HL-60/S4 (cell line): ENCODE results near the gene PRKG1.
"Not testable (repeated sequence)": the region's sequence is repeated elsewhere in the genome, so short reads cannot be mapped to it uniquely, and the experiment has no call there.

Source experiments
- in situ Hi-C: fragments of 300-500 bp; cut with MboI; formaldehyde crosslinking; loops from 2 replicates; pipeline ENCODE4 v1.14.3; 2022; ENCODE audit warnings: low sequenced_read_pairs

Gene PRKG1

DNA sequence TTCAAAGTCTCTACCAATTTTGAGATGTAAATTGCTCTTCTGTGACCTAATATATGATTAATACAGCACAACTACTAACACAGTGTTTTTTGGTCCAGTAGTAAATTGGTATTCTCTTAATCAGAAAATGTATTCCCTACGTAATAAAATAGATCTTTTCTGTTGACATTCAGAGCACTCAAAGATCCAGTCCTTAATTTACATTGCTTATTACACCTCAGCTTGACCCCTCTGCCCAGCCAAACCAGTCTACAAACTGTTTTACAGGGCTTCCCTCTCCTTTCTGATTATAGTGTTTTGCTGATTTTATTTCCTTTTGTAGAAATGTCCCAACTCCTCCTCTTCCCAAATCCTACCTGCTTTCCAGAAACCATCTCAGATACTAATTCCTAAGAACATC lies 293.4 kb downstream of the PRKG1 start:
- in situ Hi-C loops, result no loop called here

DNA sequence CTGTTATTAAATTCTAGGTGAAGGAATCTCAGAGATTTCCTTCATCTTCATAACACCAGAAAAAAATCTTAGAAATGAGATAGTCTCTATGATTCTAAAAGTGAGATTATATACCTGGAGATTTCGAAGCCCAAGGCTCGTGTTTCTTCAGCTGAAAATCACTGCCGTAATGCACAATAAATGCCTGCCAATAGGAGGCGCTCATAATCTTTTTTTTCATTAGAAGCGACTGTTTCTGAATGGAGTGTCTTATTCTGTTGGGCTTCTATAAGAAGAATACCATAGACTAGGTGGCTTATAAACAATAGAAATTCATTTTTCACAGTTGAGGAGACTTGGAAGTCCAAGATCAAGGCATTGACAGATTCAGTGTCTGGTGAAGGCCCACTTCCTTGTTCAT lies 294.7 kb downstream of the PRKG1 start:
- in situ Hi-C loops, result no loop called here

DNA sequence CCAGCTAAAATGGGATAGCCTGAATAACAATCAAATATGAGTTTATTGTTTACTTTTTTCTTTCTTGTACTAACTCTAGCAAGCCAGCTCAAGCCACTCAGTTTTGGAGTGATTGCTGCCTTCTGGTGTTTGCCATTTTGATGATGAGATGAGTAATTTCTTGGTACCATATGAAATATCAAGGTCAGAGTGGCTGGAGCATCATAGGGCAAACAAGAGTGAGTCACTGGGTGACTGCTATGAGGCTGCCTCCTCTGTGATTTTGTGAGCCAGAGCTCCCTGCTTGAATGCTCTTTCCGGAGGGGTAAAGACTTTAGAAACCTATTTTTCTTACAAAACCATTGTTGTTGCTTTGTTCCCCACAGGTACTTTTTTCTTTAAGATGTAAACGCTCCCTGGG lies 295.6 kb downstream of the PRKG1 start:
- in situ Hi-C loops, result no loop called here

DNA sequence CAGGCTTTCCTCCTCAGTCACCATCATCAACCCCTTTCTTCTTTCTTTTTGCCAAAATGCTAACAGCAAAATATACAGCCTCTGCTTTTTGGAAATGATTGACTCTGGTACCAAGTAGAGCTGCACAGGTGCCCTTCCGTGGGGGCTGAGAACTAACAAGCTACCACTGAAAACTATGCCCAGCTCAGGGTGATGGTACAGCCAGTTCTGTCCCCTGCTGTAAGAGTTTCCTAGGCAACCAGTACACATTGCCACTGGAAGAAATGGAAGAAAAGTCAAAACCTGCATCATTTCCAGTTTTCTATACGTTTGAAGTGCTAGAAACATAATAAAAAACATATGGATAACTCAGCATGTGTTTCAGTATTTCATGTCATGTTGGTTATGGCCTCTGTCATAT lies 297.5 kb downstream of the PRKG1 start:
- in situ Hi-C loops, result no loop called here

DNA sequence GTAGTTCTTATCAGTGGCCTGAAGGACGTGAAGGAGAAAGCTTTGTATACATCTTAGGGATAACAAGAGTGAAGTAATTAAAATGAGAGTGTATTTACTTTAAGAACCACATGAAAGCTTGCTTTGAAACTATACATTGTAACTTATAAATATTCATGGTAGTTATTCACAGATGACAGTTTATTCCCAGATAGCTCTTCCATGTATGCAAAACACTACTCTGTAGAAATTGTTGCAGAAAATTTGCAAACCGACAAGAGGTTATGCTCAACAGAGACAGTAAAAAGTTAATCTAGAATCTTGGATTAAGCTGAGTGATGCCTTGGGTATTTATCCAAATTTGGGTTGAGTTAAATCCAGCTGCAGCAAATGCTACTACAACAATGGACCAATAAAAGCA lies 301.5 kb downstream of the PRKG1 start:
- in situ Hi-C loops, result no loop called here

DNA sequence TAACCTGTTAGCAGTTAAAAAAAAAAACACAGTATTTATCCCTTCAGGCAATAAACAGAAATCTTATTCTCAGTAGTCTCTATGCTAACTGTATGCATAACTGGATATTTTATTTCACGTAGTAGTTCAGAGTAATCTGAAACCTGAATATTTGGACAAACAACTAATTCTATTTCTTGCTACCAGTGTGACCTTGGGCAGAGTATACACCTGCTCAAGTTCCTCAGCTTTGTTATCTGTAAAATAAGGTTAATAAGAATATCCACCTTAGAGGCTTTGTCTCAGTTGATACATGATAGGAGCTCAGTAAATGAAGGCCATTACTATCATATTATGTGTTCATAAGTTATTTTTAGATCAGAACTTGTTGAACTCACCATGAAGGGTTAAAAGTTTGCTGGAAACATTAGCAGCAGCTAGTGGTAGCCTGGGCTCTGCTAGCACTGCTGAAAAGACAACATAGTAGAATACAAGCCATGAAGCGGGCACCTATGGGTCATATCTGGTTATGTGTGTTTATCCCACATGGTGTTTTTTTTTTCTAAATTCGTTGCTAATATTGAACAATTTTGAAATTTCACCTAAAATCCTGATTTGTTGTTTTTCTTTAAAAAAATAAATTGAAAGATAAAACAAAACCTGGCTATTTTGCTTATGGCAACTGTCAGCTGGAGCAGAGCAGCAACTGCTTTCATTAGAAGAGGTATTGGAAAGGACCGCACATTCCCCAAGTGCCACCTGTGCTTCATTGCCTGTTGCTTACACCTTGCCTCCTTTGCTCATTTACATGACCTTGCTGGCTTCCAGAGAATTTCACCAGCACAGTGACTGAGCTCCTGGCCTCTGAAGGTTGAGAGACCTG lies 303.0 kb downstream of the PRKG1 start:
- in situ Hi-C loops, result no loop called here

DNA sequence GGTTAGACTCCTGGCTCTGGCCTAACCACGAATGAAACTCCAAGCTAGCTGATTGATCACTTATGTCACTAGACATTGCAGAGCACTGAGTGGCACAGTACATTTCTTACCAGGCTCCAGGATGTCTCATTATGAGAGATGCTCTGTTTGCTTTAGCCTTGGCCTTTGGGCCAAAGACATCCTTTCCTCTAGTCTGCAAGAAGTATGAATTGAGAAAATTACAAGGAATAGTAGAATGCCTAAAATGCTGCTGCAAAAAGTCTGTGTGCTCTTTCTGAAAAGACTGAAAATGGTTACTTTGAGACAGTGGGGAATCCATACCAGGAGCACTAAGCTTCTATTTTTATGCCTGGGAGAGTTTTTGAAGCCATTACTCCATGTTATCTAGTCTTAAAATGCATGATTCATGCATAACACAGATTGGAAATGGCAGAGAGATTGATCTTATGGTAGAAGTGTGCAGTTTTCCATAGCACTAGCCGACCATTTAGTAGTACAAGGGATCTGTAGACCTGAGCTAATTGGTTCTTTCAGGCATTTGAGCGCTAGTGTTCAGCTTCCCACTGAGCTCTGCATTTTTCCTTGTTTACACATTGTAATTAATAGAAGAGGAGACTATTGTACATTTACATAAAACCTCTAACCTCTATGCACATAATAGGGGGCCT lies 303.8 kb downstream of the PRKG1 start:
- in situ Hi-C loops, result no loop called here

DNA sequence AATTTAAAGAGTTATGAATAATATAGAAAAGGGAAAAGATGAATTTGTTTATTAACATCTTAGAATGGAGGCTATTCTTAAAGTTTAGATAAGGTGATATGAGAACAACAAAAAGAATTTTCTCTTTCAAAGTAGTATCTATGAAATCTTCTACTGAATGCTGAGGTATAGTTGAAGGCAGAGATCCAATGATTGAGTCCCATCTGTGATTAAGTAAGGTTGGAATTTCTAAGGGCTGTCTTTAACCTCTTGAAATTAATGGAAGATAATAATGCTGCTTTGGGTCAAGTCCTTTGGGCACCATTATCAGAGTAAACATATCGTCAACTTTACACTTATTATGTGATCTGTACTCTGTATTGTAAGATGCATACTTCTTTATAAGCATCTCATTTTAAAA lies 307.9 kb downstream of the PRKG1 start:
- in situ Hi-C loops, result no loop called here

DNA sequence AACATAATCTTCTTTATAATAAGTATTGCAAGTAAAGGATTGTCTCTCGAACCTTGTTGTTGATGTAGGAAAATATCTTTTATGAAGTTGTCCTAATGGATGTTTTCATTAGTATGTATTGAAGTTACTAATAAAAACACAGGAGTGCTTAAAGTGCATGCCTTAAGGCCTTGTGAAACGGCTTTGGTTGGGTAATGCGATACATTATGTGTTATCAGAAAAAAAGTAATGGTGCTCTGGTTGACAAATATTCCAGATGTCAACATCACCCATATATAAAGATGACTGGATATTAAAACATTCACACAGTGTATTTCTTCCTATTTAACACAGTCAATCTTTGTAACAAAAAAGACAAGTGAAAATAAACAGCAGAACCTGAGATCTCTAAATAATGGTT lies 310.7 kb downstream of the PRKG1 start:
- in situ Hi-C loops, result no loop called here

DNA sequence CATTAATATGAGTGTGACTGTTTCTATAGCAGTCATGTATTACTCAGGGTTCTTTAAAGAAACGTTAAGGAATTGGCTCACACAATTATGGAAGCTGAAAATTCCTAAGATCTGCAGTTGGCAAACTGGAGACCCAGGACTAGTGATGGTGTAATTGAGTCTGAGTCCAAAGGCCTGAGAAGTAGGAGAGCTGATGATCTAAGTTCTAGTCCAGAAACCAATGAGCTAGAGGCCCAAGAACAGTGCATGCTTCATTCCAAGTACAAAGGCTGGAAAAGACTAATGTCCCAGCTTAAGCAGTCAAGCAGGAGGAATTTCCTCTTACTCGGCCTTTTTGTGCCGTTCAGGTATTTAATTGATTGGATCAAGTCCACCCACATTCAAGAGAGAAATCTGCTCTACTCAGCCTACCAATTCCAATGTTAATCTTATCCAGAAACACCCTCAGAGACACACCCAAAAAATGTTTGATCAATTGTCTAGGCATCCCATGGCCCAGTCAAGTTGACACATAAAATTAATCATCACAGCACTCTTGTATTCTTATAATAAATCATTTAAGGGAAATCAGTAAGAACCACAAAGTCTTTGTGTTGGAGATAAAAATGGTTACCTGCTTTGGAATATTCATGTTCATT lies 312.1 kb downstream of the PRKG1 start:
- in situ Hi-C loops, result no loop called here

DNA sequence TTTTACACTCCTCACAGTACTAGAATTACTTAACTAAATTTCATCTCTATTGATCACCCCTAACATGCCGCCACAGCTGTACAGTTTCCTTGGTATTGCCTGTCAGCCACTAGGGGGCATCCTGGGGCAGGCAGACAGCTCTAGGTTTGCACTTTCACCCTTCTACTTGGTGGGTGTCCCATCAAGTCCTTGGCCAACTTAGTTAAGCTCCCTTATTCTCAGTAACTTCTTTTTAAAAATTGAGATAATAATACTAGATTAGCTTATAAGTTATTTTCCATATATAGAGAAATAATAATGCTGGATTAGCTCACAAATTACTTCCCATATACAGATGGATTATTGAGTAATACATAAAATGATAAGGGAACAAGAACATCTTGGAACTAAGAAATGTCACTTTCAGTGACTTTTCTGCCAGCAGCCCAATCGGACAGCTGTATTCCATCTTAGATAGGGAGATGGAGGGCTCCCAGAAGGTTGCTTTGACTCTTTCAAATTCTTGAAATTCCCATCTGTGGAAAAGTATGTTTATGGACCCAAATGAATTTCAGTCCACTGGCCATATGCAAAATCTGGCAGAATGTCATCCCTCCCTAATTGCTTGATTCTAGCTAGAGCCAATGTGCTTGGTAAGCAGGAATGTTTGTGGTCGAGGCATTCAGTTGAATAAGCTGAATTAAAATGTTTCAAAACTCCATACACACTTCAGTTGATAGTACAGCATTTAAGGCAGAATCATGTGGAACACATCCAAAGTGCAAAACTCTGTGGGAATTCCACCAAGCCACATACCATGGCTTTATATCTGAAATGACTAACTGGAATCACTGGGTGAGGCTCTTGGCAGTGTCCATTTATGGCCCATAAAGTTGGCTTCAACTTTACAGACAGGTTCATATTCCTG lies 315.4 kb downstream of the PRKG1 start:
- in situ Hi-C loops, result no loop called here

DNA sequence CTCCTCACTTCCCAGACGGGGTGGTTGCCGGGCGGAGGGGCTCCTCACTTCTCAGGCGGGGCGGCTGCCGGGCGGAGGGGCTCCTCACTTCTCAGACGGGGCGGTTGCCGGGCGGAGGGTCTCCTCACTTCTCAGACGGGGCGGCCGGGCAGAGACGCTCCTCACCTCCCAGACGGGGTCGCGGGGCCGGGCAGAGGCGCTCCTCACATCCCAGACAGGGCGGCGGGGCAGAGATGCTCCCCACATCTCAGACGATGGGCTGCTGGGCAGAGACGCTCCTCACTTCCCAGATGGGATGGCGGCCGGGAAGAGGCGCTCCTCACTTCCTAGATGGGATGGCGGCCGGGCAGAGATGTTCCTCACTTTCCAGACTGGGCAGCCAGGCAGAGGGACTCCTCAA lies 318.7 kb downstream of the PRKG1 start:
- in situ Hi-C loops, result not testable (repeated sequence)

DNA sequence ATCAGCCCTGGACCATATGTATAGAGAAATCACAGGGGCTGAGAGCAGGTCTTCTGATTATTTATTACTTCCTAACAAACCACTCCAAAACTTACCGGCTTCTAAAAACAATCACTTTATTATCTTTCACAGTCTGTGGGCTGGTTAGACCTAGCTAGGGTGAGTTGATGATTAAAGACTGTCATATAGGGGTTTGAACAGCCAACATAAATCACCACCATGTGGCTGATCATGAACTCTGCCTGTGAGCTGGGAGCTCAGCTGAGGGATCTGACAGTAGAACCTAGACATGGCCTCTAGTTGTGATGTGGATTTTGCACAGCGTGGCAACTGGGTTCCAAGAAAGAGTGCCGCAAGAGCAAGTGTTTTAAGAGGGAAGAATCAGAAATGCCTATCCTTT lies 319.8 kb downstream of the PRKG1 start:
- in situ Hi-C loops, result no loop called here

DNA sequence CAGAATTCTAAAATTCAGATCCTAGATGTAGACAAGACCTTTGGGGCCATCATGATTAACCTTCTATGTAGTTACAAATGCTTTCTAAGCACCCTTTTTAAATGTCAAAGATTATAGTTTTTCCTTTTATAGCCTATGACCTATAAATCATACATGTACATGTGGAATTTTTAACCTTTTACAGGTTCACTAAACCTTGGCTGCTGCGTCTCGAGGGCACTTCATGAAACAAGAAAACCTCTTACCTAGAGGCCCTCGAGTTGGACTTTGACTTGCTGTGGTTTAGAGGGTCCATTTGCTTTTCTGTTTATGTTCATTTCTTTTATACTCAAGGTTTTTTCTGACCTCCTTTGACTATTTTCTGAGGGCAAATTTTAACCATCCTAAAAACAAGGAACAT lies 323.0 kb downstream of the PRKG1 start:
- in situ Hi-C loops, result no loop called here

DNA sequence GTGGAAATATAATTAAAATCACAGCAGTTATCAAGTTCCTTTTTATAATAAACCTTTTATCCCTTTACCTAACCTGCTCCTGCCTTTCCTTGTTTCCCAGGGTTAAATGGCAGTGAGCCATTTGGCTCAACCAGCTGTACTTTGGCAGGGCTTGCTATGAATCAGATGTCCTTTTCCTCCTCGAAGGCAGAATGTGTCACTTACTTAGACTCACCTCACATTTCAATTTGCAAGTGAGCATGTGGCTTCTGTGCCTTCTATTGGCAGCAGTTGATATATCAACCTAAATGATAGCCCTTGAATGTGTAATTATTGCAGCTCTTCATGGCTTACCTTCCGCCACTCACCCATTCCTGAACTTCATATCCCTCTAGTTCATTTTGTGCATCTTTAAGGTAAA lies 323.4 kb downstream of the PRKG1 start:
- in situ Hi-C loops, result no loop called here

DNA sequence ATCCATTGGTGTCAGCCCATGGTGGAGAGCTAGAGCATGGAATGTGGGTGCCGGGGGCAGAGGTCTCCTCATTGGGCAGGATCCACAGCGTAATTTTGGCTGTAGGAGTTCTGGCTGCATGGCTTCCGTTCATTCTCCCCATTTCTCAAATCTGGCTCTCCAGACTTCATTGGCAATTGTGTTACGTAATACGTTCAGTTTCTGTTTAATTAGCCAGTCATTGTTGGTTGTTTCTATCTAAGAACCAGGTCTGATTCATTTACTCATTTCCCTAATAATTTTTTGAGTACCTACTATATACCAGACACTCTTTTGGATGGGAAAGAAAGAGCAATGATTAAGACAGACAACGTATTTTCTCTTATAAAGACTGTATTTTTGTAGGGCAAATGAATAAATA lies 325.6 kb downstream of the PRKG1 start:
- in situ Hi-C loops, result no loop called here

DNA sequence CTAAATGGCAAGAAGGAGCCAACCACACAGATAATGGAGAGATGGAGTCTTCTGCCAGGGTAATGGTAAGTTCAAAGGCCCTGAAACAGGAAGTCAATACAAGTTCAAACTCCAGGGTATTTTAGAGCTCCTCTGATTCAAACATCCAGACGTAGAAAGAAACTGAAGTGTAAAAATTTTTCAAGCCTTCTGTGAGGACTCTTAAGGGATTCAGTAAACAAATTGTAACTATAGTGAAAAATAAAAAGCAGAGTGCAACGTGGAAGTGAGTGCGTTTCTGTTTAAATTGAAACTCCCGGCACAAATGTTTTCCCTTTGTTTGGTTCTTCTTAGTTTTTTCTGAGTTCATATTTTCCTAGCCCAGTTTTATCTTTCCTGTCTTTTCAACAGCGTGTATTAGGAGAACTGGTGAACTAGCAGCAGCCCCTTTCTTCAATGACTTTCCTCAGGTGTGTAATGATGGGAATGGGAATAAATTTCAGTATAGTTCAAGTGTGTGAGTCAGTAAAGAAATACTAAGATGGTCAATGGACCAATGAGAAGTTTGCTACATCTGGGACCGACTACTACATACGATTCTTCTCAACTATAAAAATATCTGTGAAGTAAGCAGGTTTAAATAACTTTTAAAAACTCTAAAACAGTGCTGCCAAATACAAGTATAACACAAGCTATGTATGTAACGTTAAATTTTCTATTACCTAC lies 326.3 kb downstream of the PRKG1 start:
- in situ Hi-C loops, result no loop called here

DNA sequence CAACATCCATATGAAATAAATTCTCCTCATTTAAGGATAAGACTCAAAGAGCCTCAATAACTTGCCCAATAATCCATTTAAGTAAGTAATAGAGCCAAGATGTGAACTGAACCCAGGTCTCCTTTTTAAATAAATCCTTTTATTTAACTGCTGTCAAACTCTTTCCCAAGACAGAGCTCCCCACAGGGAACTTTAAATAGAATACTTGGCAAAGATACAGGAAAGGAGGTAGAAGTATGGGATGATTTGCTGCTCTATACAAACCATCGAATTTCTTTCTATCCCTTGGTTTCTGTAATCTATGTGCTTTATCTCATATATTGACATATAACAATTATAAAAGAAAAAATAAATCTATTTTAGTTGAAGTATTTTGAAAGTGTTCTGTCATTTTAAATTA lies 329.2 kb downstream of the PRKG1 start:
- in situ Hi-C loops, result no loop called here

DNA sequence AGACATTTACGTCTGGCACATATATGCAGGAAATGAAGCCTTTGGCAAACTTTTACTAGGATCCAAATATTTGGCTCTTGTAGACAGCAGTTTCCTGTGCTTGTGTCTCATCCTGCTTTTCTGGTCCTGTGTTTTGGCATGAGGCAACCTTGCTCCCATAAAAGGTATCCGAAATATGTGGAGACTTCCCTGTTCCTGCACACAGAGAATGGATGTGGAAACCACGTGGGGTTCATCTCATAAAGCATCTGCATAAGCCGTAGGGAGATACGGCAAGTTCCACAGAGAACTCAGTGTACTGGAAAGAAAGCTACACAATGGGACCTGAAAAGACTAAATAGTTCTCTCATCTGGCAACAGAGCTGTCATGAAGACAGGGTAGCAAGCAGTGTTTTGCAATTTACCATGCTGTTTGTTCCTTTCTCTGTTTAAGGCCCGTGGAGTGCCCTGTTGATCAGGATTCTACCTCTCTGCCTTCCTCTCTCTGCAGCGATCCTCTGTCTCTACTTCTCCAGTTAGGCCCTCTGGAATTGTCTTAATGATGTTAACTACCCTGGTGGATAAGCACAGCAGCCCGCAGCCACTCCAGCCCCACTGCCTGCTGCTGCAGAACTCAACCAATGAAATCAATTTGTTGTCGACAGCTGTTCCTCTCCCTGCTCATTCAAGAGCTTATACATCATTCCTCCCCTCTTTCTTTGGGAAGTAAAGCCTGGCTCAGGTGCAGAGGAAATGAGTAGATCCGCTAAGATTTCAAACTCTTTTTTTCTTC lies 331.5 kb downstream of the PRKG1 start:
- in situ Hi-C loops, result no loop called here

DNA sequence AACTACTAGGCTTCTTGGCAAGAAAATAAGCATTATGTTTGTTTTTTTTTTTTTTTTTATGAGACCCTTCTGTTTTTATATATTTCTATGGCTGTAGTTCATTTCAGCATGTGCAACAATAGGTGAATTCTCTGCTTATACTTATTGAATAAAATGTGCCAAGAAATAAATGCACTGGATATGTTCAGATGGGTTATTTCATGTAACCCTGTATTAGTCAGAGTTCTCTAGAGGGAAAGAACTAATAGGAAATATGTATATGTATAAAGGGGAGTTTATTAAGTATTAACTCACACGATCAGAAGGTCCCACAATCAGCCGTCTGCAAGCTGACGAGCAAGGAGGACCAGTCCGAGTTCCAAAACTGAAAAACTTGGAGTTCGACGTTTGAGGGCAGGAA lies 332.3 kb downstream of the PRKG1 start:
- in situ Hi-C loops, result no loop called here
